Activated effector memory CD4-positive, alpha-beta T cell treated with Interleukin-2 at 50 U/mL for 16 hours (primary cell): ENCODE measurements around the gene ABLIM2.

ENCODE experiments used
- DNase-seq: peaks from one replicate; pipeline ENCODE4 v3.0.0-alpha.2; 2020

The ABLIM2 gene

GRCh38 chr4:7917669-7918068 is 240.9 kb downstream of the ABLIM2 start:
- no peak for DNase-seq

GRCh38 chr4:7915875-7916242 is 242.8 kb downstream of the ABLIM2 start:
- no peak for DNase-seq
